ENCODE data around the gene EYS.
"Not testable (repeated sequence)": the region's sequence is repeated elsewhere in the genome, so short reads cannot be mapped to it uniquely, and the experiment has no call there.

Gene EYS

GRCh38 chr6:63862486-63863198 lies 1844.4 kb downstream of the EYS start:
- DNase-seq: no peak

GRCh38 chr6:63859528-63859927 lies 1847.5 kb downstream of the EYS start:
- no peak for DNase-seq

- no peak for DNase-seq
These were observed 1848.3 kb downstream of the EYS start for GRCh38 chr6:63858691-63859090.

GRCh38 chr6:63856271-63856670 lies 1850.8 kb downstream of the EYS start:
- DNase-seq: no peak

GRCh38 chr6:63844287-63844686 lies 1862.7 kb downstream of the EYS start:
- no peak for DNase-seq

GRCh38 chr6:63839485-63839884 lies 1867.5 kb downstream of the EYS start:
- no peak for DNase-seq

GRCh38 chr6:63828678-63829077 lies 1878.3 kb downstream of the EYS start:
- DNase-seq: not testable (repeated sequence)

GRCh38 chr6:63824722-63825121 lies 1882.3 kb downstream of the EYS start:
- no peak for DNase-seq

GRCh38 chr6:63821442-63821841 lies 1885.6 kb downstream of the EYS start:
- DNase-seq: no peak

- DNase-seq: no peak
These were observed 1887.2 kb downstream of the EYS start for GRCh38 chr6:63819831-63820230.

GRCh38 chr6:63817492-63818050 lies 1889.5 kb downstream of the EYS start:
- DNase-seq: no peak

GRCh38 chr6:63816982-63817436 lies 1890.0 kb downstream of the EYS start:
- DNase-seq: no peak

- DNase-seq: no peak
These were observed 1890.5 kb downstream of the EYS start for GRCh38 chr6:63816401-63816981.

GRCh38 chr6:63814459-63814858 lies 1892.6 kb downstream of the EYS start:
- no peak for DNase-seq

- no peak for DNase-seq
These were observed 1893.4 kb downstream of the EYS start for GRCh38 chr6:63813566-63814120.

GRCh38 chr6:63808576-63808975 lies 1898.5 kb downstream of the EYS start:
- DNase-seq: no peak

GRCh38 chr6:63807056-63807455 lies 1900.0 kb downstream of the EYS start:
- DNase-seq: no peak

- no peak for DNase-seq
These were observed 1900.5 kb downstream of the EYS start for GRCh38 chr6:63806573-63806913.

- no peak for DNase-seq
These were observed 1901.0 kb downstream of the EYS start for GRCh38 chr6:63805808-63806572.

GRCh38 chr6:63805345-63805744 lies 1901.7 kb downstream of the EYS start:
- DNase-seq: no peak

- no peak for DNase-seq
These were observed 1902.6 kb downstream of the EYS start for GRCh38 chr6:63804381-63804956.

GRCh38 chr6:63803371-63803770 lies 1903.7 kb downstream of the EYS start:
- DNase-seq: no peak

GRCh38 chr6:63802606-63803206 lies 1904.3 kb downstream of the EYS start:
- no peak for DNase-seq

Measured in DMS79 treated with DMSO at 0.1 percent for 48 hours (cell line).